Caco-2 (cell line): ENCODE measurements around the gene LIMD2. TPM values are rescaled to one million over a fixed set of nuclear protein-coding genes. Genes with fewer than 3 reads are reported as not detected.

ENCODE experiments used
- BruUV-seq: library from RNA; stranded (reverse); fragments of 400-500 nt; replicated peaks from 2 replicates; lab custom pipeline; 2021; lab: Mats Ljungman, UMichigan
- CTCF ChIA-PET: fragments of 300-600 bp; sonication (Branson Sonifier 250); formaldehyde crosslinking; loops from one replicate; lab custom pipeline; 2022; ENCODE audit warnings: antibody characterized with exemption; lab: Charles Lee
- POLR2A ChIA-PET: fragments of 300-600 bp; sonication (Branson Sonifier 250); formaldehyde crosslinking; loops from one replicate; lab custom pipeline; 2022; ENCODE audit warnings: antibody characterized with exemption; lab: Charles Lee
- DNase-seq, 2 experiments: peaks; one replicate each; pipeline versions ENCODE4 v3.0.0 to v3.0.0-alpha.2; 2020 to 2022
- H3K27me3 ChIP-seq: replicated peaks from 2 replicates; pipeline ENCODE4 v1.6.0; 2011; ENCODE audit warnings: low read length; ENCODE audit not compliant: control insufficient read depth, insufficient read depth
- H3K36me3 ChIP-seq: 2 replicates; pipeline ENCODE4 v1.5.1; 2011; ENCODE audit warnings: low read length; ENCODE audit not compliant: control insufficient read depth, insufficient read depth
- H3K4me1 ChIP-seq: fragments of 250-450 bp; sonication (Bioruptor Pico); 2 replicates; pipeline ENCODE4 v1.5.1; 2020; ENCODE audit warnings: mild to moderate bottlenecking
- H3K4me3 ChIP-seq: 2 replicates; pipeline ENCODE4 v1.5.1; 2011; ENCODE audit warnings: low read depth, mild to moderate bottlenecking, control low read depth, low read length
- H3K9me3 ChIP-seq: fragments of 250-450 bp; sonication (Bioruptor Pico); 2 replicates; pipeline ENCODE4 v1.5.1; 2020; ENCODE audit warnings: mild to moderate bottlenecking, moderate library complexity
- H3K27ac Mint-ChIP-seq: one replicate; pipeline ENCODE4 v1.8.0; 2022; ENCODE audit warnings: mixed read lengths; ENCODE audit not compliant: unreplicated experiment
- H3K27me3 Mint-ChIP-seq: one replicate; pipeline ENCODE4 v1.8.0; 2022; ENCODE audit warnings: mixed read lengths; ENCODE audit not compliant: insufficient read depth, unreplicated experiment
- H3K36me3 Mint-ChIP-seq: one replicate; pipeline ENCODE4 v1.8.0; 2022; ENCODE audit warnings: mild to moderate bottlenecking, mixed read lengths; ENCODE audit not compliant: insufficient read depth, unreplicated experiment
- H3K4me1 Mint-ChIP-seq: one replicate; pipeline ENCODE4 v1.8.0; 2022; ENCODE audit warnings: low read depth, mixed read lengths; ENCODE audit not compliant: unreplicated experiment
- H3K4me3 Mint-ChIP-seq: one replicate; pipeline ENCODE4 v1.8.0; 2022; ENCODE audit warnings: mild to moderate bottlenecking, moderate library complexity, mixed read lengths; ENCODE audit not compliant: unreplicated experiment
- H3K9me3 Mint-ChIP-seq: one replicate; pipeline ENCODE4 v1.8.0; 2022; ENCODE audit warnings: mixed read lengths; ENCODE audit not compliant: unreplicated experiment
- intact Hi-C: fragments of 100-400 bp; cut with micrococcal nuclease; formaldehyde crosslinking; loops from one replicate; pipeline ENCODE4 v1.10.0; 2022; ENCODE audit not compliant: unreplicated experiment
- total RNA-seq: library from RNA; stranded (reverse); gene quantifications from 2 replicates; pipeline ENCODE4 v1.2.3, GENCODE V29; 2022
- TF ChIP-seq, protein P1 (sequence below), 2 experiments: fragments of 200-600 bp in 1 of 2; IDR thresholded peaks; 1 replicate in 1 of 2; 2 replicates in 1 of 2; pipeline versions ENCODE4 v1.5.1 to v1.8.0; 2011 to 2022; ENCODE audit warnings: antibody characterized with exemption in 1 of 2, control low read depth in 1 of 2, inconsistent platforms in 1 of 2, low read depth in 1 of 2, low read length in 1 of 2, mild to moderate bottlenecking in 1 of 2, moderate library complexity in 1 of 2; ENCODE audit not compliant: insufficient read depth in 1 of 2, severe bottlenecking in 1 of 2, unreplicated experiment in 1 of 2

LIMD2 gene
- total RNA-seq, 1 experiment from 2014 or later: 4.1 TPM

DNA sequence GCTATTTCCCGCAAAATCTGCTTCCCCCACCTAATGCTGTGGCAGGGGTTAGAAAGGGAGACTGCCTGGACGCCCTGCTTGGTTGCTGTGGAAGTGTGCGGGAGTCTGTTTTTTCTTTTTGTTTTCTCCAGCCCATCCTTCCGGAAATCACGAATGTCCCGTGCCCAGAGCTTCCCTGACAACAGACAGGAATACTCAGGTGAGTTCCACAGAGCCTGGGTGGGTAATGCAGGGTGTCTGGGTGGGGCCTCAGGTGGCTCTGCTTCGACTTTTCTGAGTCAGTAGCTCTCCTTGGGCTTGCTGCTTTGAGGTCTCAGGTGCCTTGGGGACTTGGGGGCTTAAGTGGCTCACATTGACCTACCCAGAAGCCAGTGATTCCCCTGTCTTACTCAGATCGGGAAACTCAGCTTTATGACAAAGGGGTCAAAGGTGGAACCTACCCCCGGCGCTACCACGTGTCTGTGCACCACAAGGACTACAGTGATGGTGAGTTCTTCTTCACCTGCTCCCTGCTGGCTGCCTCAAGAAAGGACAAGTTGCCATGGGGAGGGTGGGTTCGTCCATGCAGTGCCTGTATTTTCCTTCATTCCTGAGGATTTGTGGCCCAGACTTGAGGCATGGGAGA, 11.4 kb downstream of the LIMD2 start:
- Histone ChIP-seq H3K4me3 (no peak overlapping the region), H3K36me3 (no peaks in the 10 kb centered on the region), H3K9me3 (no peaks in the 10 kb centered on the region), H3K4me1 (no peaks in the 10 kb centered on the region), H3K27me3 (no peaks in the 10 kb centered on the region)
- intact Hi-C loops: no loop called here
- no peak overlapping the region for H3K4me3 Mint-ChIP-seq
- no peak for DNase-seq
- no peaks in the 10 kb centered on the region for H3K9me3 Mint-ChIP-seq
- H3K4me1 Mint-ChIP-seq: peaks cover 6% of the 10 kb centered on the region
- TF ChIP-seq, protein P1, sequence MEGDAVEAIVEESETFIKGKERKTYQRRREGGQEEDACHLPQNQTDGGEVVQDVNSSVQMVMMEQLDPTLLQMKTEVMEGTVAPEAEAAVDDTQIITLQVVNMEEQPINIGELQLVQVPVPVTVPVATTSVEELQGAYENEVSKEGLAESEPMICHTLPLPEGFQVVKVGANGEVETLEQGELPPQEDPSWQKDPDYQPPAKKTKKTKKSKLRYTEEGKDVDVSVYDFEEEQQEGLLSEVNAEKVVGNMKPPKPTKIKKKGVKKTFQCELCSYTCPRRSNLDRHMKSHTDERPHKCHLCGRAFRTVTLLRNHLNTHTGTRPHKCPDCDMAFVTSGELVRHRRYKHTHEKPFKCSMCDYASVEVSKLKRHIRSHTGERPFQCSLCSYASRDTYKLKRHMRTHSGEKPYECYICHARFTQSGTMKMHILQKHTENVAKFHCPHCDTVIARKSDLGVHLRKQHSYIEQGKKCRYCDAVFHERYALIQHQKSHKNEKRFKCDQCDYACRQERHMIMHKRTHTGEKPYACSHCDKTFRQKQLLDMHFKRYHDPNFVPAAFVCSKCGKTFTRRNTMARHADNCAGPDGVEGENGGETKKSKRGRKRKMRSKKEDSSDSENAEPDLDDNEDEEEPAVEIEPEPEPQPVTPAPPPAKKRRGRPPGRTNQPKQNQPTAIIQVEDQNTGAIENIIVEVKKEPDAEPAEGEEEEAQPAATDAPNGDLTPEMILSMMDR (IDR thresholded peaks at IDR 0.05; ENCODE audit: insufficient read depth in 1 of 2, low read depth in 1 of 2, low read length in 1 of 2, severe bottlenecking in 1 of 2, unreplicated experiment in 1 of 2): no peak
- no TSS peak for BruUV-seq
- no peaks in the 10 kb centered on the region for H3K27me3 Mint-ChIP-seq
- POLR2A ChIA-PET: no interaction called here
- H3K36me3 Mint-ChIP-seq: peaks cover 5% of the 10 kb centered on the region
- CTCF ChIA-PET: interaction anchor here (0.6 kb wide), 1 partner anchor 86 kb away, joined by 3 read pairs; no protein-coding TSS in a partner anchor
- H3K27ac Mint-ChIP-seq: no peak overlapping the region

DNA sequence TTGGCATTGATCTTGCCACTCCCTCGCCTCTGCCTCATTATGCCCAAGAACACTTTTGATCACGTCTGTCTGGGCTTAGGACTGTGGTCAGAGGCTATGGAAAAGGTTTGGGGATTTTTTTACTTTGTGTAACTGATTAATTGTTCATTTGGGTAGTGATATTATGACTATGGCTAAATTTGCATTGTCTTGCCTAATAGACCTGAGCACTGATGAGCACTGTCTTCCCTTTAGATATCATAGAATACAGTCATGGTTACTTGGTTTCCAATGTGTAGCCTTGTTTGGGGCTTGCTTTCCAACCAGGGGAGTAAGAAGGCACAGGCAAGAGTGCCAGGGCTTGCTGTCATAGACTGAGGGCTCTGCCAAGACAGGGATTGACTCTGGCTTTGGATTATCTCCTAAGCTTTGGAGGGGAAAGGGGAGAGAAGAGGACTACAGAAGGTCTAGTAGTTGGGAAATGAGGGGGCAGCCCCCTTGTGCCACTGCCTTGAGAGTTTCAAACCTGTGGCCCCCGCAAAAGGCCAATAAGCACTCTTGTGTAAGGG, 13.7 kb downstream of the LIMD2 start:
- Mint-ChIP-seq H3K9me3 (no peaks in the 10 kb centered on the region), H3K4me3 (no peak overlapping the region), H3K27me3 (no peaks in the 10 kb centered on the region), H3K4me1 (peaks cover 6% of the 10 kb centered on the region), H3K36me3 (peaks cover 5% of the 10 kb centered on the region), H3K27ac (no peak overlapping the region)
- TF ChIP-seq, protein P1 (IDR thresholded peaks at IDR 0.05; ENCODE audit: insufficient read depth in 1 of 2, low read depth in 1 of 2, low read length in 1 of 2, severe bottlenecking in 1 of 2, unreplicated experiment in 1 of 2): no peak
- ChIA-PET CTCF (no interaction called here), POLR2A (no interaction called here)
- Histone ChIP-seq H3K4me1 (no peaks in the 10 kb centered on the region), H3K4me3 (no peak overlapping the region), H3K36me3 (no peaks in the 10 kb centered on the region; the same call in 1 of the 2 replicates), H3K9me3 (no peaks in the 10 kb centered on the region), H3K27me3 (no peaks in the 10 kb centered on the region)
- intact Hi-C loops: no loop called here
- no TSS peak for BruUV-seq
- DNase-seq: no peak

DNA sequence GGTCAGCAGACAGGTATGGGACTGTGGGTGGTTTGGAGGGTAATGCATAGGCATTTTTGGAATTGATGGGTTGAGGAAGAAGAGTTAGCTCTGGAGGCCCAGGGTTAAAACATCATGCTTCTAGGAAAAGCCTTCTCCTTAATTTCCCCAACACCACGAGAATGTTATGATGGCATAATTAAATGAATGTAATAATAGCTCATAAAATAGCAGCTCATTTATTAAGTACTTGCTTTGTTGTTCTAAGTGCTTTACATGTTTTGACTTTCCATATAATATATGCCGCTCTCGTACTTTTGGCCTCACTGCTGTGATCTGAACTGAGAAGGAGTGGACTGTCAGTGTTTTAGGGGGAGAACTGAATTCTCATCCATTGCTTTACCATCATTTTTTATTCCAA, 14.3 kb downstream of the LIMD2 start:
- CTCF ChIA-PET: no interaction called here
- peaks cover 5% of the 10 kb centered on the region for H3K36me3 Mint-ChIP-seq
- no peaks in the 10 kb centered on the region for H3K27me3 Mint-ChIP-seq
- BruUV-seq: no TSS peak
- H3K27ac Mint-ChIP-seq: no peak overlapping the region
- POLR2A ChIA-PET: no interaction called here
- DNase-seq: no peak
- intact Hi-C loops: no loop called here
- no peaks in the 10 kb centered on the region; the same call in 1 of the 2 replicates for H3K36me3 ChIP-seq
- TF ChIP-seq, protein P1 (IDR thresholded peaks at IDR 0.05; ENCODE audit: insufficient read depth in 1 of 2, low read depth in 1 of 2, low read length in 1 of 2, severe bottlenecking in 1 of 2, unreplicated experiment in 1 of 2): no peak
- no peaks in the 10 kb centered on the region for H3K9me3 ChIP-seq
- H3K9me3 Mint-ChIP-seq: no peaks in the 10 kb centered on the region
- H3K4me1 Mint-ChIP-seq: peaks cover 6% of the 10 kb centered on the region
- no peak overlapping the region for H3K4me3 ChIP-seq
- no peaks in the 10 kb centered on the region for H3K4me1 ChIP-seq
- H3K4me3 Mint-ChIP-seq: no peak overlapping the region
- H3K27me3 ChIP-seq: no peaks in the 10 kb centered on the region
